GM18909 (cell line): ENCODE data around the gene MAP3K20.
A peak's percentile ranks its signal among the peaks of the same experiment; 100 is the strongest.

Source experiments
- ATAC-seq: cut with Tn5 transposase; IDR thresholded peaks from one replicate; pipeline ENCODE4 v1.9.1; 2021; ENCODE audit warnings: mild to moderate bottlenecking; ENCODE audit not compliant: unreplicated experiment, poor library complexity

MAP3K20 gene

GRCh38 chr2:173218326-173219056, 142.8 kb downstream of the MAP3K20 start:
- no peak for ATAC-seq

DNA sequence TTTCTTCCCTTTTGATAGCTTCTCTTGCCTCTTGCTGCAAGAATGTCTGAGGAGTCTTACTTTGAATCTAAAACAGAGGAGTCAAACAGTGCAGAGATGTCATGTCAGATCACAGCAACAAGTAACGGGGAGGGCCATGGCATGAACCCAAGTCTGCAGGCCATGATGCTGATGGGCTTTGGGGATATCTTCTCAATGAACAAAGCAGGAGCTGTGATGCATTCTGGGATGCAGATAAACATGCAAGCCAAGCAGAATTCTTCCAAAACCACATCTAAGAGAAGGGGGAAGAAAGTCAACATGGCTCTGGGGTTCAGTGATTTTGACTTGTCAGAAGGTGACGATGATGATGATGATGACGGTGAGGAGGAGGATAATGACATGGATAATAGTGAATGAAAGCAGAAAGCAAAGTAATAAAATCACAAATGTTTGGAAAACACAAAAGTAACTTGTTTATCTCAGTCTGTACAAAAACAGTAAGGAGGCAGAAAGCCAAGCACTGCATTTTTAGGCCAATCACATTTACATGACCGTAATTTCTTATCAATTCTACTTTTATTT, 145.6 kb downstream of the MAP3K20 start:
- no peak for ATAC-seq

DNA sequence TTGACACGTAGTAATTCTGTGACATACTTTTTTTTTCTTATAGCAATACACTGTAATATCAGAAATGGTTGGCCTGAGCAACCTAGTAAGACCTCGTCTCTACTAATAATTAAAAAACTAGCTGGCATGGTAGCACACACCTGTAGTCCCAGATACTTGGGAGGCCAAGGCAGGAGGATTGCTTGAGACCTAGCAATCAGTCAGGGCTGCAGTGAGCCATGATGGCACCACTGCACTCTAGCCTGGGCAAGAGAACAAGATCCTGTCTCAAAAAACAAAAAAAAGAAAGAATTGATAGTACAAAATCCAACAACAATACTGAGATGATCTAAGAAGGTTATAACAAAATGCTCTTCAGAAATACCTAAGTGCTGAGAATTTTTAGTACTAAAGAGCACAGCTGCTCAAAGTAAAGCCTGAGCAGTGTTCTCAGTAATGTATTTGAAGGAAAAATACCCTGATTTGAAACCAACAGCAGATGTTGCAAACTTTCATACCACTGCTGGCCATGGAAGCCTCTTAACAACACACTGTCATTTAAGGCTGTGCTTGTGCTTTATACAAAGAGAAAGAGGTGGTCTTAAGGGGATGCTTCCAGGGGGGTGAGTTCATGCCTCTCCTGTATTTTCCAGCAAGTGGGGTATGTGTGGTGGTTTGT, 146.4 kb downstream of the MAP3K20 start:
- peak; percentile 69 for ATAC-seq

DNA sequence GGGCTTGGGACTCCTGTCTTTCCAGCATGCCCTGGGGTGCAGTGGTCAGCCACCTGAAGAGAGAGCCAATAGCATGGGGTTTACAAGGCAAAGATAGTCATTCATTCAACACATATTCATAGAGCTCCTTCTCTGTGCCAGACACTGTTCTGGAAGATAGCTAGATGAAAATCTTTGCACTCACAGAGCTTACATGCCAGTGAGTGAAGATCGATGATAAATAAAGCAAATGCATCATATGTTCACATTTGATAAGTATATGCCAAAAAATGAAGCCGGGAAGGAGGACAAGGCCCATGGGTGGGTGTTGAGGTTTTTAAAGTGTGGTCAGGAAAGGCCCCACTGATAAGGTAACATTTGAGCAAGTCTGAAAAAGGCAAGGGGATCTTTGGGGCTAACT, 148.2 kb downstream of the MAP3K20 start:
- ATAC-seq: no peak

DNA sequence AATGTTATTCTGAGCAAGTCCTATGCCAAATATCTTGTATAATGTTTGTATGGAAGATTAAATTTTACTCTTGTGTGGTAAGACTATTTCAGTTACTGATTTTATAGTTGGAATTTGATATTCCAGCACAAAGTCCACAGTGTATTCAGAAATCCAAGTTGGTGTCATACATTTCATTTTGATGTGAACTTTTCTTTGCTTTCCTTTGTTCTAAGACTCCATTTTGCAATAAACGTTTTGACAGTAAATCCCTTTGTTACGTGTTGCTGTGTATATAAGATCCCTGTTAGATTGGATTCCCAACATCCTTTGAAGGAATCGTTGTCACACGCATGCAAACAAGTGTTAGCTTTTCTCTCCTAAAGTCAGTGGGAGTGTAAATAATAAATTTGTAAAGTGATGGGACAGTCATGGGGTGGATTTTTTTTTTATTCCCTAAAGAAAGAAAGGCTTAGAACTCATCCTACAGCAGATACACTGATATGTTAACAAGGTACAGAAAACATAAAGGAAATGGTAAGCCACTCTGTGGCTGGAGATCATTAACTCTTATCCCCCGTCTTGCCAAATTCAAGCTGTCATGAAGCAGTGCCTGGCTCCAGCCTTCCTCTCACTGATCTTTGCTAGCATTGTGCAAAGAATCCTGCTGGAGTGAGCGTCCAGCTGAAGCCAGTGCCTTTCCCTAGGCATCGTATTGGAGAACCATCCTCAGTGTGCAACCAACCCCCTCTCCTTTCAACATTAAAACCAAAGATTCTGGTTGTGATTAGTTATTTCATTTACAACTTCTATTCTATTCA, 151.5 kb downstream of the MAP3K20 start:
- no peak for ATAC-seq

- ATAC-seq: no peak
Measured at GRCh38 chr2:173229086-173229485, 153.4 kb downstream of the MAP3K20 start.

DNA sequence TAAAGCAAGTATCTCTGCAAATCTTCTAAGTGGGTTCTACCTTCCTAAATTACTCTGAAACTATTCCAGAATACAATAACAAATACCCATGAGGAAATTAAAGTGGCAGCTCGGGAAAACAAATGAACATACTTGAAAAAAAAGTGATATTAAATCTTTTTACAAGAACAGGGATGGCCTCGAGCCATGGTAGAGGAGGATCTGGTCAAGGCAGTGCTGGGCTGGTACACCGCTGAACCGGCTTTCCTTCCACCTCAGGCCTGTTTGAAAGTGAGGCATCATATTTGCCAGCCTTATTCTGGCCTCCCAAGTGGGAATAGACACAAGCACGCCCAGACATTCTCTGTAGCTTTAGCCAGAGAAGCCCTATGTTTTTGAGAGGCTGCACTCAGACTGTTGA, 154.5 kb downstream of the MAP3K20 start:
- ATAC-seq: no peak

DNA sequence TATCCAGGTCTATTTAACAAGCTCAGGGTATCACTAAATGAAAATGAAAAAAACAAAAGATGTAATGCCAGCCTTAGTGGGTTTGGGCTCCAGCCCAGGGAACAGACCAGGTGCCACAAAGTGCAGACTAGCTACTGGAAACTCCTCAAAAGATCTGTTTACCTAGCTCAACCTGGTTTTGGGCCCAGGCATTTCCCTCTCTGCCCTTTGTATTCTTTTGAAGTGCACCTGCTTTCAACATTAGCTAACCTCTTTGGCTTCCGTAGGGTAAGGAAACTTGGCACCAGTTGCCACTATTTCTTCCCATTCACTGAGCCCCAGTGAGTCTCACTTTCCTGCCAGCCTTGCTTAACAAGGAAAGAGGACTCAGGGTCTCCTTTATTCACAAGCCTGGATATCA, 155.4 kb downstream of the MAP3K20 start:
- ATAC-seq: no peak

- no peak for ATAC-seq
Measured at GRCh38 chr2:173231465-173231864, 155.8 kb downstream of the MAP3K20 start.

DNA sequence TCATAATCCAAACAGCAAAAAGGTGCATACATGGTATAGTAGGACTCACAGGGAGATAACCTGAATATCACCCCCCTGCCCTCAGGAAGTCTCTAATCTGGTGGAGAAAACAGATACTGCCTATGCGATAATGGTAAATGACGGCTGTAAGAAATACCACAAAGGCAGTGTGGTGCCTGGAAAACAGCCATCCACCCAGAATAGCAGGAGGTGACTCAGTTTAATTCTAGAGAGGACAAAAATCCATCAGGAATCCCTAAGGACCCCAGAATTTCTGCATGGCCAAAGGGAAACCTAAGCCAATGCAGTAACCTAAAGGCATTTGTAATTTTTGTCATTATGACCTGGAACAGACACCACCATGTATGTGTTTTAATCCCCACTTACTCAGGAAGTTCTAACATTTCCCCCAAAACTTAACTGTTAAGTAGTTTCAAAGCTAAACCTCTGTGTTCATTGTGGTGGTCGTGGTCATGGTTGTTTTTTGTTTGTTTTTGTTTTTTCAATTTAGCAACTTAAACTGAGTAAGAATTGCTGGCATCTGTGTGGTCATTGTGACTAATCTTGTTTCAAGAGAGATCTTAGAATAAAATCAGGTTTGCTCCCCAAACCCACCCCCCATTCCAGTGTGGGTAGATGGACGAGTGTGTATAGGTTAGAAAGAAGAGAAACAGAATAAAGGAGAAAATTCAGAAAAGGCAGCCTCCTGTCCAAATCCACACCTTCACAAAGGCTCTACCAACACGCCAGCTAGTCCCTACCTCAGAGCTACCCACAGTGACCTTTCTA, 157.5 kb downstream of the MAP3K20 start:
- no peak for ATAC-seq

DNA sequence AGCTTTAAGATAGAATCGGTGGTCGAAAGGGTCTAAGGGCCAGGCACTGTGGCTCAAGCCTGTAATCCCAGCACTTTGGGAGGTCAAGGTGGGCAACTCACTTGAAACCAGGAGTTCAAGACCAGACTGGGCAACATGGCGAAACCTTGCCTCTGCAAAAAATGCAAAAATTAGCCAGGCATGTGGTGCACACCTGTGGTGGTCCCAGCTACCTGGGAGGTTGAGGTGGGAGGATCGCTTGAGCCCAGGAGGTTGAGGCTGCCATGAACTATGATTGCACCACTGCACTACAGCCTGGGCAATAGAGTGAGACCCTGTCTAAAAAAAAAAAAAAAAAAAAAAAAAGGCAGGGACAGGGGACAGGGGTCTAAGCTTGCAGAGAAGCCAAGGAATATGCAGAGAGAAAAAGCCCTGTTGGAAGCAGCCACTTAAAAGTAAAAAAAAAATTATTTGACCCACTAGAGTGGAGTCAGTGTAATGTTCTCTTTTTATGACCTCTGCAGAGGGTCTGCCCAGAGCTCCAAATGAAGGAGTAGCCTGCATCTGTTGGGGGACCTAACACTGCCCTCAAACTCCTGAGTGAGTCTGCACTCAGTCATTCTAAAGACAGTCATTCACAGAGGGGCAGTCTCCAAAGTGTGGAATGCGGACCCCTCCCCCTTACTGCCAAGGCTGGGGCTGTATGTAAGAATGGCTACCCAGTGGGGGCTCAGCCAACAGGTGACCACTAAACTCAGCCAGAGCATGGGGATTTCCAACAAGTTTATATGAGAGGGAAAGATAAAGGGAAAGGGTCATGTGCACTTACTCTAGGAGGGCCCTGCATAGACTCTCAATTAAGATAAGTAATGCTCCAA, 160.5 kb downstream of the MAP3K20 start:
- ATAC-seq: no peak

GRCh38 chr2:173238385-173238784, 162.7 kb downstream of the MAP3K20 start:
- ATAC-seq: no peak

DNA sequence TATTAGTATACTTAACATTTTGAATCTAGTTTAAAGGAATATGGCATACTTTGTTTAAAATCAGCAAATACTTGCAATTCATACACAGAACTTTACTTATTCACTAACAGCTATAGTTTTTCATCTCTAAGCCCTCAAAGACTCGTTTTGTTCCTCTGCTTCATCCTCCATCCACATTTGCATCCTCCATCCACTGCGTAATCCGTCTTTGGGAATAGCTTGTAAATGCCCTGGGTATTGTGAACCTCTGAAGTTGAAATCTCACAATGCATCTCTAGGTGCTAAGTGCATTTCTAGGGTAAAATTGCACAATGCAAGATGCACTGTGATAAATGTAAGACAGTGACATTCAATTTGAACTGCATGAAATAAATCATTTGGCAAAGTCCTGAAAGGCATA, 163.2 kb downstream of the MAP3K20 start:
- no peak for ATAC-seq

- ATAC-seq: peak; percentile 94
Measured at GRCh38 chr2:173239644-173240043, 164.0 kb downstream of the MAP3K20 start.

DNA sequence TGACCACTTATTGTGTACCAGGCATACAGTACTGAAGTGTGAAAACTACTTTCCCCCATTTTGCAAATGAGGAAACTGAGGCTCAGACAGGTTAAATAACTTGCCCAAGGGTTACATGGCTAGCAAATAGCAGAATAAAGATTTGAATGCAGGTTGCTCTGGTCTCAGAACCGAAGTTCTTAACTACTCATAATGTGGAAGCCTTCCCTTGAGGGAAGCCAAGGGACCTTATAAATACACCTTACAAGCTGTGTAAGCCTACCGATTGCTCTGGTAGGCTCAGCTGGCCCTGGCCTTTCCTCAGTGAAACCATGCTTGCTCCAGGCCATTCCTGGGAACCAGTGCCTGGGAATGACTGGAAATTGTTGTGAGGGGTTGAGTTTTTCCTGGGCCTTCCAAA, 164.4 kb downstream of the MAP3K20 start:
- peak; percentile 20 for ATAC-seq

DNA sequence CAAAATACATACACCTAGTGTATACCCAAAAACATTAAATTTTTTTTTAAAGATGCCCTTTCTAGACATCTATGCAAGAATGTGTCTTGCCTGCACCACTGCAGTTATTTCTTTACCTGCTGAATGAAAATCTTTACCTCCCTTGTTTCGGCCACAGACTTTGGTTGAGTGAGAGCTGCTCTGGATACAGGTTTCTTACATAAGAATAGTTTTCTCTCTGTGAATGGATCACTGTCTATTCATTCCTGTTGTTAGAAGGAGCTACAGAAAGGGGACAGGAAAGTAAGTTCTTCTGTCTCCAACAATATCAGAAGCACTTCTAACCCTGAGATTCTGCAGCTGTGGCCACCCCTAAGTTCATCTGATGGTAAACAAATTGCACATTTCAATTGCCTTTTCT, 166.0 kb downstream of the MAP3K20 start:
- ATAC-seq: no peak

GRCh38 chr2:173247156-173247555, 171.5 kb downstream of the MAP3K20 start:
- no peak for ATAC-seq

- no peak for ATAC-seq
Measured at GRCh38 chr2:173248381-173248780, 172.7 kb downstream of the MAP3K20 start.
